ENCODE results near the gene BIRC2. TPM values are rescaled to one million over a fixed set of nuclear protein-coding genes. Genes with fewer than 3 reads are reported as not detected.

The BIRC2 gene
- total and polyA plus RNA-seq, 2 experiments from 2014 or later: 15.3 to 25.2 TPM

DNA sequence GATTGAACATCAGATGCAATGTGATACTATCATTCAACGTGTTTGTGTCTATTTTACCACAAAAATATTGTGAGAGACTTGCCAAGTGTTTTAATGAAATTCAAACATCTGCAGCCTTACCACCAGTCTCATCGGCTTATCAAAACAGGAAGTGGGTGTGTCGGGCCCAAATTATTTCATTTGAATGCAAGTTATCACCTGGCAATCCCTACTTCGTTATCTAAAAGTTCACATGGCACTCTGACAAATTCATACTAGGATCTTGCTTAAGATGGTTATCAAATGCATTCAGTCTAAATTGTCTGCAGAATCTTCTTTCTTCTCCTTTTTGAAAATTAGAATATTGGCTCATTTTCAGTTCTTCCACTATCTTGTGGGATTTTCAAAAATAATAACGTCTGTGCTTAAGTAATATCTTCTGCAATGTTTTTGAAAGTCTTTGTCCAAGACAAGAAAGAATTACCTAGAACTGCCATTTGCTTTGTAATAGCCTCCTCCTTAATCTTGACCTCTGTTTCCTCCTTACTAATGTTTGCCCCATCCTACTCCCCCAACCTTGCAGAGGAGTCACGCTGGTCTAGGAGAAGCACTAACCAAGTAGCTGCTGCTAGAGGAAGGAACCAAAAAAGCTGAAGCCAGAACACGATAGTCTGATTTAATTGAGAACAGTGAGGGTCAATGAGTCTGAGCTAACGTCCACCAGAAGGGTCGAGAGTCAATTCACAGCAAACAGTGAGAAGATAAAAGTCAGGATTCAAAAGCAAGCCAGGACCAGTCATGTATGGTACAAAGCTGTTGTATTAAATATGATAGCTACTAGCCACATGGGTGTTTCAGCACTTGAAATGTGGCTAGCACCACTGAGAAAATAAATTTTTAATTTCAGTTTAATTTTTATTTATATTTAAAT lies 39.9 kb upstream of the BIRC2 start (continued):
- TF ChIP-seq, protein P1, sequence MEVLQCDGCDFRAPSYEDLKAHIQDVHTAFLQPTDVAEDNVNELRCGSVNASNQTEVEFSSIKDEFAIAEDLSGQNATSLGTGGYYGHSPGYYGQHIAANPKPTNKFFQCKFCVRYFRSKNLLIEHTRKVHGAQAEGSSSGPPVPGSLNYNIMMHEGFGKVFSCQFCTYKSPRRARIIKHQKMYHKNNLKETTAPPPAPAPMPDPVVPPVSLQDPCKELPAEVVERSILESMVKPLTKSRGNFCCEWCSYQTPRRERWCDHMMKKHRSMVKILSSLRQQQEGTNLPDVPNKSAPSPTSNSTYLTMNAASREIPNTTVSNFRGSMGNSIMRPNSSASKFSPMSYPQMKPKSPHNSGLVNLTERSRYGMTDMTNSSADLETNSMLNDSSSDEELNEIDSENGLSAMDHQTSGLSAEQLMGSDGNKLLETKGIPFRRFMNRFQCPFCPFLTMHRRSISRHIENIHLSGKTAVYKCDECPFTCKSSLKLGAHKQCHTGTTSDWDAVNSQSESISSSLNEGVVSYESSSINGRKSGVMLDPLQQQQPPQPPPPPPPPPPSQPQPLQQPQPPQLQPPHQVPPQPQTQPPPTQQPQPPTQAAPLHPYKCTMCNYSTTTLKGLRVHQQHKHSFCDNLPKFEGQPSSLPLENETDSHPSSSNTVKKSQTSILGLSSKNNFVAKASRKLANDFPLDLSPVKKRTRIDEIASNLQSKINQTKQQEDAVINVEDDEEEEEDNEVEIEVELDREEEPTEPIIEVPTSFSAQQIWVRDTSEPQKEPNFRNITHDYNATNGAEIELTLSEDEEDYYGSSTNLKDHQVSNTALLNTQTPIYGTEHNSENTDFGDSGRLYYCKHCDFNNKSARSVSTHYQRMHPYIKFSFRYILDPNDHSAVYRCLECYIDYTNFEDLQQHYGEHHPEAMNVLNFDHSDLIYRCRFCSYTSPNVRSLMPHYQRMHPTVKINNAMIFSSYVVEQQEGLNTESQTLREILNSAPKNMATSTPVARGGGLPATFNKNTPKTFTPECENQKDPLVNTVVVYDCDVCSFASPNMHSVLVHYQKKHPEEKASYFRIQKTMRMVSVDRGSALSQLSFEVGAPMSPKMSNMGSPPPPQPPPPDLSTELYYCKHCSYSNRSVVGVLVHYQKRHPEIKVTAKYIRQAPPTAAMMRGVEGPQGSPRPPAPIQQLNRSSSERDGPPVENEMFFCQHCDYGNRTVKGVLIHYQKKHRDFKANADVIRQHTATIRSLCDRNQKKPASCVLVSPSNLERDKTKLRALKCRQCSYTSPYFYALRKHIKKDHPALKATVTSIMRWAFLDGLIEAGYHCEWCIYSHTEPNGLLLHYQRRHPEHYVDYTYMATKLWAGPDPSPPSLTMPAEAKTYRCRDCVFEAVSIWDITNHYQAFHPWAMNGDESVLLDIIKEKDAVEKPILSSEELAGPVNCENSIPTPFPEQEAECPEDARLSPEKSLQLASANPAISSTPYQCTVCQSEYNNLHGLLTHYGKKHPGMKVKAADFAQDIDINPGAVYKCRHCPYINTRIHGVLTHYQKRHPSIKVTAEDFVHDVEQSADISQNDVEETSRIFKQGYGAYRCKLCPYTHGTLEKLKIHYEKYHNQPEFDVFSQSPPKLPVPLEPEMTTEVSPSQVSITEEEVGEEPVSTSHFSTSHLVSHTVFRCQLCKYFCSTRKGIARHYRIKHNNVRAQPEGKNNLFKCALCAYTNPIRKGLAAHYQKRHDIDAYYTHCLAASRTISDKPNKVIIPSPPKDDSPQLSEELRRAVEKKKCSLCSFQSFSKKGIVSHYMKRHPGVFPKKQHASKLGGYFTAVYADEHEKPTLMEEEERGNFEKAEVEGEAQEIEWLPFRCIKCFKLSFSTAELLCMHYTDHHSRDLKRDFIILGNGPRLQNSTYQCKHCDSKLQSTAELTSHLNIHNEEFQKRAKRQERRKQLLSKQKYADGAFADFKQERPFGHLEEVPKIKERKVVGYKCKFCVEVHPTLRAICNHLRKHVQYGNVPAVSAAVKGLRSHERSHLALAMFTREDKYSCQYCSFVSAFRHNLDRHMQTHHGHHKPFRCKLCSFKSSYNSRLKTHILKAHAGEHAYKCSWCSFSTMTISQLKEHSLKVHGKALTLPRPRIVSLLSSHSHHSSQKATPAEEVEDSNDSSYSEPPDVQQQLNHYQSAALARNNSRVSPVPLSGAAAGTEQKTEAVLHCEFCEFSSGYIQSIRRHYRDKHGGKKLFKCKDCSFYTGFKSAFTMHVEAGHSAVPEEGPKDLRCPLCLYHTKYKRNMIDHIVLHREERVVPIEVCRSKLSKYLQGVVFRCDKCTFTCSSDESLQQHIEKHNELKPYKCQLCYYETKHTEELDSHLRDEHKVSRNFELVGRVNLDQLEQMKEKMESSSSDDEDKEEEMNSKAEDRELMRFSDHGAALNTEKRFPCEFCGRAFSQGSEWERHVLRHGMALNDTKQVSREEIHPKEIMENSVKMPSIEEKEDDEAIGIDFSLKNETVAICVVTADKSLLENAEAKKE (CRISPR knock-in tag; IDR thresholded peaks at IDR 0.05): no peak
- TF ChIP-seq NANOG (IDR thresholded peaks at IDR 0.05; ENCODE audit: borderline replicate concordance) (no peak), ZNF114 (CRISPR knock-in tag; IDR thresholded peaks at IDR 0.05) (no peak), POLR2AphosphoS5 (IDR thresholded peaks at IDR 0.05; ENCODE audit: low read depth) (no peak), EZH2phosphoT487 (IDR thresholded peaks at IDR 0.05; ENCODE audit: unreplicated experiment) (no peak)

DNA sequence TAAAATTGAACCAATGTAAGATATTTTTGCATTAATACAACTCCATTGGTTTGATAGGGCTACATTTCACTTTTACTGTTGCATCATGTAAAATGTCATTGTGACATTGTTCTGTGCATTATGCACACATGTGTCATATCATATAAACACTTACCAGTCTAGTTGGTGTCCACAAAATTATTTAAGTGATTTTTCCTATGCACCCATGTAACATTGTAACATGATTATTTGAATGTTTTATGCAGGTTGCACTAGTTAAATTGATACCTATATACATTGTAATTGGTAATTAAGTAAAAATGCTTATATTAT lies 39.3 kb upstream of the BIRC2 start:
- H4K20me1 ChIP-seq (replicated peaks; ENCODE audit: insufficient read depth): no peaks in the 10 kb centered on the region
- H3K27ac Mint-ChIP-seq: no peak overlapping the region
- H3K4me1 Mint-ChIP-seq: peaks cover 12% of the 10 kb centered on the region
- no peak overlapping the region for H3K27ac ChIP-seq (ENCODE audit: low read depth)
- no peak overlapping the region for H2AFZ ChIP-seq
- H3K4me2 ChIP-seq: no peak overlapping the region
- H3K27me3 Mint-ChIP-seq (ENCODE audit: insufficient read depth, low read depth, poor library complexity): peaks cover 6% of the 10 kb centered on the region
- no peak for DNase-seq (ENCODE audit: low spot score)
- peaks cover 8% of the 10 kb centered on the region; the same call in 1 of the 2 replicates for H3K9me2 ChIP-seq (ENCODE audit: insufficient read depth)
- no peak overlapping the region for H3K4me3 ChIP-seq
- peaks cover 11% of the 10 kb centered on the region for H3K4me1 ChIP-seq (ENCODE audit: insufficient read depth)
- peaks cover 6% of the 10 kb centered on the region for H3K36me3 Mint-ChIP-seq (ENCODE audit: low read depth)
- no peaks in the 10 kb centered on the region; the same call in none of the 2 replicates for H3K36me3 ChIP-seq (ENCODE audit: insufficient read depth)
- H3K27me3 ChIP-seq (ENCODE audit: insufficient read depth): no peaks in the 10 kb centered on the region
- H3K9me3 Mint-ChIP-seq: peaks cover 11% of the 10 kb centered on the region
- ATAC-seq: no peak
- H3K4me3 Mint-ChIP-seq: no peak overlapping the region
- H3F3A ChIP-seq (replicated peaks; ENCODE audit: low read depth): no peaks in the 10 kb centered on the region
- no peaks in the 10 kb centered on the region for H3K79me2 ChIP-seq (replicated peaks; ENCODE audit: insufficient read depth)
- no peak for TF ChIP-seq JUNB (IDR thresholded peaks at IDR 0.05; ENCODE audit: unreplicated experiment)
- TF ChIP-seq, protein P1 (CRISPR knock-in tag; IDR thresholded peaks at IDR 0.05): no peak
- TF ChIP-seq POLR2AphosphoS5 (IDR thresholded peaks at IDR 0.05; ENCODE audit: low read depth): no peak

All from GM23338 (cell line).